ENCODE measurements around the gene MCM9.

DNA sequence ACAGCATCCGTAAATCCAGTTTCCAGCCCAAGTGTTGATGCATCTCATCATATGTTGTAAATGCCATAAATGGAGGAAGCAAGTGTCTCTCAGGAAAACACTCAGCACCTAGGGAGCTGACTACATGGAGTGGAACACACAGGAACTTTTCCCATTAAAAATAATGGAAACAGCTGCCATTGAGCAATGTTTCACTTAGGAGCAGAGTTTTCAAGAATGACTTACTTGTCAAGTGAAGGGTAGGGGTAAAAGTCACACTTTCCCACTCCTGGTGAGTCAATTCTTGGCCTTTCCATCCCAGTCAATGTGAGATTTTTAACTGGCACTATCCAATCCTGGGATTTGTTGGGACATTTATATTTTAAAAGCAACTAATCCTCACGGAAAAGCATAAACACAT is 160.4 kb downstream of the MCM9 start:
- TF ChIP-seq, protein P1, sequence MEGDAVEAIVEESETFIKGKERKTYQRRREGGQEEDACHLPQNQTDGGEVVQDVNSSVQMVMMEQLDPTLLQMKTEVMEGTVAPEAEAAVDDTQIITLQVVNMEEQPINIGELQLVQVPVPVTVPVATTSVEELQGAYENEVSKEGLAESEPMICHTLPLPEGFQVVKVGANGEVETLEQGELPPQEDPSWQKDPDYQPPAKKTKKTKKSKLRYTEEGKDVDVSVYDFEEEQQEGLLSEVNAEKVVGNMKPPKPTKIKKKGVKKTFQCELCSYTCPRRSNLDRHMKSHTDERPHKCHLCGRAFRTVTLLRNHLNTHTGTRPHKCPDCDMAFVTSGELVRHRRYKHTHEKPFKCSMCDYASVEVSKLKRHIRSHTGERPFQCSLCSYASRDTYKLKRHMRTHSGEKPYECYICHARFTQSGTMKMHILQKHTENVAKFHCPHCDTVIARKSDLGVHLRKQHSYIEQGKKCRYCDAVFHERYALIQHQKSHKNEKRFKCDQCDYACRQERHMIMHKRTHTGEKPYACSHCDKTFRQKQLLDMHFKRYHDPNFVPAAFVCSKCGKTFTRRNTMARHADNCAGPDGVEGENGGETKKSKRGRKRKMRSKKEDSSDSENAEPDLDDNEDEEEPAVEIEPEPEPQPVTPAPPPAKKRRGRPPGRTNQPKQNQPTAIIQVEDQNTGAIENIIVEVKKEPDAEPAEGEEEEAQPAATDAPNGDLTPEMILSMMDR (IDR thresholded peaks at IDR 0.05; ENCODE audit: insufficient read depth, low read length), result no peak
- no peak for TF ChIP-seq POLR2AphosphoS5 (IDR thresholded peaks at IDR 0.05; ENCODE audit: low read depth)
- no peak for TF ChIP-seq REST (IDR thresholded peaks at IDR 0.05; ENCODE audit: insufficient replicate concordance, low read depth)
- TF ChIP-seq SPI1 (IDR thresholded peaks at IDR 0.05; ENCODE audit: borderline replicate concordance, low read depth), result no peak
